Measurements from ENCODE around the gene TCF4.

TCF4 gene

GRCh38 chr18:55214534-55214933 is 373.5 kb downstream of the TCF4 start:
- H3K4me3 ChIP-seq (ENCODE audit: low read depth, low read length): no peak overlapping the region
- no peak for DNase-seq (ENCODE audit: low read depth)
- TF ChIP-seq CTCF (IDR thresholded peaks at IDR 0.05; ENCODE audit: control insufficient read depth, extremely low read depth, insufficient read depth): no peak

GRCh38 chr18:55213586-55213985 is 374.4 kb downstream of the TCF4 start:
- H3K4me3 ChIP-seq (ENCODE audit: low read depth, low read length): no peak overlapping the region
- TF ChIP-seq CTCF (IDR thresholded peaks at IDR 0.05; ENCODE audit: control insufficient read depth, extremely low read depth, insufficient read depth): no peak
- no peak for DNase-seq (ENCODE audit: low read depth)

- DNase-seq (ENCODE audit: low read depth): no peak
- TF ChIP-seq CTCF (IDR thresholded peaks at IDR 0.05; ENCODE audit: control insufficient read depth, extremely low read depth, insufficient read depth): no peak
- H3K4me3 ChIP-seq (ENCODE audit: low read depth, low read length): no peak overlapping the region
Observed at GRCh38 chr18:55206927-55207326, 381.1 kb downstream of the TCF4 start.

GRCh38 chr18:55202232-55202917 is 385.6 kb downstream of the TCF4 start:
- H3K4me3 ChIP-seq (ENCODE audit: low read depth, low read length): no peak overlapping the region
- no peak for TF ChIP-seq CTCF (IDR thresholded peaks at IDR 0.05; ENCODE audit: control insufficient read depth, extremely low read depth, insufficient read depth)
- no peak for DNase-seq (ENCODE audit: low read depth)

- H3K4me3 ChIP-seq (ENCODE audit: low read depth, low read length): no peak overlapping the region
- TF ChIP-seq CTCF (IDR thresholded peaks at IDR 0.05; ENCODE audit: control insufficient read depth, extremely low read depth, insufficient read depth): no peak
- no peak for DNase-seq (ENCODE audit: low read depth)
Observed at GRCh38 chr18:55199291-55199963, 388.6 kb downstream of the TCF4 start.

GRCh38 chr18:55195863-55196262 is 392.1 kb downstream of the TCF4 start:
- no peak overlapping the region for H3K4me3 ChIP-seq (ENCODE audit: low read depth, low read length)
- no peak for TF ChIP-seq CTCF (IDR thresholded peaks at IDR 0.05; ENCODE audit: control insufficient read depth, extremely low read depth, insufficient read depth)
- no peak for DNase-seq (ENCODE audit: low read depth)
